Measurements from ENCODE around the gene EFNA1.

The EFNA1 gene

DNA sequence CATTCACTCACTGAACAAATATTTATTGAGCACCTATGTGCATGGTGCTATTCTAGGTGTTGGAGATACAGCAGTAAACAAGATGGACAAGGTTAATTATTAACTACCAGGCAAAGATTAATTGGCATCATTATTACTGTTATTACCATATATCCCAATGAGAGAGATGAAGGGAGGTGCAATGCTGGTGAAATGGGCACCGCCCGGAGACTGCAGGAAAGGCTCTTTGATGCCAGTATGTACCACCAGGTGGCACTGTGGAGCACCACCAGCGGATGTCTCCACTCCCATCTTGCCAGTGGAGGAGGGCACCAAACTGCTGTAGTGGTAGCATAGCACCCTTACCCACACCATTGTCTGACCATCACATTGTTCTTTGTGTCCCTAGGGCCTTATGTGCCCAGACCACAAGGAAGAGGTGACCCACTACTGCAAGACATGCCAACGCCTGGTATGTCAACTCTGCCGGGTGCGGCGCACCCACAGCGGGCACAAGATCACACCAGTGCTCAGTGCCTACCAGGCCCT, 48.9 kb downstream of the EFNA1 start:
- DNase-seq, result peak; percentile 62

GRCh38 chr1:155177192-155177917, 49.7 kb downstream of the EFNA1 start:
- no peak for DNase-seq

DNA sequence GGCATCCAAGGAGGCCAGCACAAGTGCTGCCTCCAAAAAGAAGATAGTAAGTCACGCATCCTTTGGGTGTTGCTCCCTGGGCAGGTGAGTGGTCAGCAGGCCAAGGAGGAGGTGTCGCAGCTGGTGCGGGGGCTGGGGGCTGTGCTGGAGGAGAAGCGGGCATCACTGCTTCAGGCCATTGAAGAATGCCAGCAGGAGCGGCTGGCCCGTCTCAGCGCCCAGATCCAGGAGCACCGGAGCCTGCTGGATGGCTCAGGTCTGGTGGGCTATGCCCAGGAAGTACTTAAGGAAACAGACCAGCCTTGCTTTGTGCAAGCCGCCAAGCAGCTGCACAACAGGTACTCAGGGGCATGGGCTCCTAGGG, 50.2 kb downstream of the EFNA1 start:
- DNase-seq, result no peak

- no peak for DNase-seq
Measured at GRCh38 chr1:155178441-155179111, 50.9 kb downstream of the EFNA1 start.

GRCh38 chr1:155179112-155180031, 51.7 kb downstream of the EFNA1 start:
- DNase-seq, result no peak

DNA sequence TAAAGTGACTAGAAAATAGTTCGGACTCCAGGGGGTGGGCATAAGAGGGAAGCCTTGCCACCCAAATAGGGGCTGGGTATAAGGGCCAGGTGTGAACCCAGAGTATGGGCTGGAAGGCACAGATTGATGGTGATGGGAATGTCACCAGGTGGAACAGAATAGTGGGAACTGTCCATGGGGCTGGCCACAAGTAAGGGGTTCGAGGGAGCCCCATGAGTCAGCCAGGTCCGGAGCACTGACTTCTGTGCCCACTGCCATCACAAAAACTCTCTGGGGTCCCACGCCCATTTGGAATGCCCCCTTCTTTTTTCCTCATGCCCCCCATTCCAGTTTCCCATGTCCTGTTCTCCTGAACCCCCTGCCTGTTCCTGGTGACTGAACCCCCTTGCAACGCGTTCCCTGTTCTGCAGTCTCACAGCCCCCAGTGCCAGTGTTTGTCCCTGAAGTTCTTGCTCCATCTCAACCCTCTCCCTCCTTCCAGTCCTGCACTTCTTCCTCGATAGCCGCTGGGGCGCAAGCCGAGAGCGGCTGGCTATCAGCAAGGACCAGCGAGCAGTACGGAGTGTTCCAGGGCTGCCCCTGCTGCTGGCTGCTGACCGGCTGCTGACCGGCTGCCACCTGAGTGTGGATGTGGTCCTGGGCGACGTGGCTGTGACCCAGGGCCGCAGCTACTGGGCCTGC, 53.8 kb downstream of the EFNA1 start:
- no peak for DNase-seq

DNA sequence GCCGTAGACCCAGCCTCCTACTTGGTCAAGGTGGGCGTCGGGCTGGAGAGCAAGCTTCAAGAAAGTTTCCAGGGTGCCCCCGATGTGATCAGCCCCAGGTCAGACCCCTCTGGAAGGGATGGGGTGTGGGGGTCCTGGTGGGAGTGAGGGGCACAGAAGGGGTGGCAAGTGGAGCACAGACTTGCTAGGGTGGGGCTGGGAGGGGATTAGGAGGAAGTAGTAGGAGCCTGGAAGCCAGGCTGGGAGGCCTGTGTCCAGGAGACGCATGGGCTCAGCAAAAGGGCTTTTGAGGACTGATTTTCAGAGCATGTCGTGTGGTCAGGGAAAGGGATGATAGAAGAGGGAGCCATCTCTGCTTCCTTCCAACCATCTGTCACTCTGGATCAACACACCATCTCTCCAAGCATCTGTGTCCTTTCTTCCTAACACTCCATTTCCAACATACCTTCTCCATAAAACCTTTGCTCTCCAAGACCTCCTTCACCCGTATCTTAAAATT, 54.4 kb downstream of the EFNA1 start:
- no peak for DNase-seq

DNA sequence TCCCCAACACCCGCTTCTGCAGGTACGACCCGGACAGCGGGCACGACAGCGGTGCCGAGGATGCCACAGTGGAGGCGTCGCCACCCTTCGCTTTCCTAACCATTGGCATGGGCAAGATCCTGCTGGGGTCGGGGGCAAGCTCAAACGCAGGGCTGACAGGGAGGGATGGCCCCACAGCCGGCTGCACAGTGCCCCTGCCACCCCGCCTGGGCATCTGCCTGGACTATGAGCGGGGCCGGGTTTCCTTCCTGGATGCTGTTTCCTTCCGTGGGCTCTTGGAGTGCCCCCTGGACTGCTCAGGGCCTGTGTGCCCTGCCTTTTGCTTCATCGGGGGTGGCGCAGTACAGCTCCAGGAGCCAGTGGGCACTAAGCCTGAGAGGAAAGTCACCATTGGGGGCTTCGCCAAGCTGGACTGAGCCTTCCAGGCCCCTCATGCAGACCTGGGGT, 56.1 kb downstream of the EFNA1 start:
- no peak for DNase-seq

GRCh38 chr1:155184351-155184811, 56.7 kb downstream of the EFNA1 start:
- no peak for DNase-seq
